Measurements from ENCODE around the gene ZNF24. TPM values are rescaled to one million over a fixed set of nuclear protein-coding genes. Genes with fewer than 3 reads are reported as not detected.

Gene ZNF24
- total RNA-seq, 1 experiment from 2014 or later: 56.9 TPM

DNA sequence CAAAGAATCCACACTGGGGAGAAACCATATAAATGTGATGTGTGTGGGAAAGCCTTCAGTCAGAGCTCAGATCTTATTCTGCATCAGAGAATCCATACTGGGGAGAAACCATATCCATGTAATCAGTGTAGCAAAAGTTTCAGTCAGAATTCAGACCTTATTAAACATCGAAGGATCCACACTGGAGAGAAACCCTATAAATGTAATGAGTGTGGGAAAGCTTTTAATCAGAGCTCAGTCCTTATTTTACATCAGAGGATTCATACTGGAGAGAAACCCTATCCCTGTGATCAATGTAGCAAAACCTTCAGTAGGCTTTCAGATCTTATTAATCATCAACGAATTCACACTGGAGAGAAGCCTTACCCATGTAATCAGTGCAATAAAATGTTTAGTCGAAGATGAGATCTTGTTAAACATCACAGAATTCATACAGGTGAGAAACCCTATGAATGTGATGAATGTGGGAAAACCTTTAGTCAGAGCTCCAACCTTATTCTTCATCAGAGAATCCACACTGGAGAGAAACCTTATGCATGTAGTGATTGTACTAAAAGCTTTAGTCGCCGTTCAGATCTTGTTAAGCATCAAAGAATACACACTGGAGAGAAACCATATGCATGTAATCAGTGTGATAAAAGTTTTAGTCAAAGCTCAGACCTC is 37.5 kb downstream of the ZNF24 start:
- Mint-ChIP-seq H3K27ac (no peak overlapping the region), H3K4me1 (no peaks in the 10 kb centered on the region), H3K9me3 (peaks cover 61% of the 10 kb centered on the region), H3K36me3 (peaks cover 75% of the 10 kb centered on the region), H3K27me3 (ENCODE audit: low read depth) (peaks cover 12% of the 10 kb centered on the region), H3K4me3 (no peak overlapping the region)
- DNase-seq (ENCODE audit: low spot score): no peak
- ATAC-seq: no peak
- CTCF ChIA-PET: no interaction called here
- POLR2A ChIA-PET: no interaction called here
- TF ChIP-seq ZNF121 (CRISPR knock-in tag; IDR thresholded peaks at IDR 0.05): no peak
- no peak for TF ChIP-seq SP1 (CRISPR knock-in tag; conservative IDR thresholded peaks at IDR 0.05)
- TF ChIP-seq PRDM15 (CRISPR knock-in tag; IDR thresholded peaks at IDR 0.05): no peak
- no peak for TF ChIP-seq NR2C2 (CRISPR knock-in tag; IDR thresholded peaks at IDR 0.05)

DNA sequence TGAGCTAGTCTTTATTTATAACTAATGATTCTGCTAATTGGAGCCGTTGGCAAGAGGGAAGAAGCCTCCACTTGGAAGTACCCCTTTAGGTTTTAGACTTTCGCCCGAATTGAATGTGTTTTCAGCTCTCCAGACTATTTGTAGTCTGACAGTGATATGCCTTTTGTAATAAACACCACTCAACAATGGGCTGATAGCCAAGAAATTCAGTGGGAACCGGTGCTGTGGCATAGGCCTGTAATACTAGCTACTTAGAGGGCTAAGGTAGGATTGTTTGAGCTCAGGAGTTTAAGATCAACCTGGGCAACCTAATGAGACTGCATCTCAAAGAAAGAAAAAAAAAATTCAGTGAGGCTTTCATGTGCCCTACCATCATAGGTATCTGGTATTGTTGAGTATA is 40.6 kb downstream of the ZNF24 start:
- H3K4me1 Mint-ChIP-seq: no peaks in the 10 kb centered on the region
- POLR2A ChIA-PET: no interaction called here
- ATAC-seq (no peak), DNase-seq (ENCODE audit: low spot score) (no peak)
- peaks cover 84% of the 10 kb centered on the region for H3K36me3 Mint-ChIP-seq
- no peak overlapping the region for H3K27ac Mint-ChIP-seq
- H3K9me3 Mint-ChIP-seq: peaks cover 60% of the 10 kb centered on the region
- CTCF ChIA-PET: interaction anchor here (0.9 kb wide), 1 partner anchor 83 kb away, joined by 3 read pairs; no protein-coding TSS in a partner anchor
- peaks cover 12% of the 10 kb centered on the region for H3K27me3 Mint-ChIP-seq (ENCODE audit: low read depth)
- TF ChIP-seq USF2 (CRISPR knock-in tag; IDR thresholded peaks at IDR 0.05) (no peak), PRDM15 (CRISPR knock-in tag; IDR thresholded peaks at IDR 0.05) (no peak), HMGA2 (CRISPR knock-in tag; IDR thresholded peaks at IDR 0.05) (no peak), GABPB1 (CRISPR knock-in tag; IDR thresholded peaks at IDR 0.05) (no peak), ZNF317 (CRISPR knock-in tag; IDR thresholded peaks at IDR 0.05; ENCODE audit: borderline replicate concordance, low read depth) (no peak), ZNF138 (CRISPR knock-in tag; conservative IDR thresholded peaks at IDR 0.05) (no peak), ZNF232 (CRISPR knock-in tag; IDR thresholded peaks at IDR 0.05) (no peak), FOXK1 (CRISPR knock-in tag; IDR thresholded peaks at IDR 0.05) (no peak), NR1H2 (CRISPR knock-in tag; IDR thresholded peaks at IDR 0.05) (no peak)
- TF ChIP-seq, protein P1, sequence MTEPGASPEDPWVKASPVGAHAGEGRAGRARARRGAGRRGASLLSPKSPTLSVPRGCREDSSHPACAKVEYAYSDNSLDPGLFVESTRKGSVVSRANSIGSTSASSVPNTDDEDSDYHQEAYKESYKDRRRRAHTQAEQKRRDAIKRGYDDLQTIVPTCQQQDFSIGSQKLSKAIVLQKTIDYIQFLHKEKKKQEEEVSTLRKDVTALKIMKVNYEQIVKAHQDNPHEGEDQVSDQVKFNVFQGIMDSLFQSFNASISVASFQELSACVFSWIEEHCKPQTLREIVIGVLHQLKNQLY (CRISPR knock-in tag; IDR thresholded peaks at IDR 0.05): no peak
- TF ChIP-seq, protein P2, sequence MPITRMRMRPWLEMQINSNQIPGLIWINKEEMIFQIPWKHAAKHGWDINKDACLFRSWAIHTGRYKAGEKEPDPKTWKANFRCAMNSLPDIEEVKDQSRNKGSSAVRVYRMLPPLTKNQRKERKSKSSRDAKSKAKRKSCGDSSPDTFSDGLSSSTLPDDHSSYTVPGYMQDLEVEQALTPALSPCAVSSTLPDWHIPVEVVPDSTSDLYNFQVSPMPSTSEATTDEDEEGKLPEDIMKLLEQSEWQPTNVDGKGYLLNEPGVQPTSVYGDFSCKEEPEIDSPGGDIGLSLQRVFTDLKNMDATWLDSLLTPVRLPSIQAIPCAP (CRISPR knock-in tag; IDR thresholded peaks at IDR 0.05): no peak
- no peak overlapping the region for H3K4me3 Mint-ChIP-seq

Data from WTC11 (cell line).